Measurements from ENCODE around the gene KLHL7. TPM values are rescaled to one million over a fixed set of nuclear protein-coding genes. Genes with fewer than 3 reads are reported as not detected.

KLHL7 gene
- total RNA-seq, 1 donor from 2014 or later = 44.0 TPM

DNA sequence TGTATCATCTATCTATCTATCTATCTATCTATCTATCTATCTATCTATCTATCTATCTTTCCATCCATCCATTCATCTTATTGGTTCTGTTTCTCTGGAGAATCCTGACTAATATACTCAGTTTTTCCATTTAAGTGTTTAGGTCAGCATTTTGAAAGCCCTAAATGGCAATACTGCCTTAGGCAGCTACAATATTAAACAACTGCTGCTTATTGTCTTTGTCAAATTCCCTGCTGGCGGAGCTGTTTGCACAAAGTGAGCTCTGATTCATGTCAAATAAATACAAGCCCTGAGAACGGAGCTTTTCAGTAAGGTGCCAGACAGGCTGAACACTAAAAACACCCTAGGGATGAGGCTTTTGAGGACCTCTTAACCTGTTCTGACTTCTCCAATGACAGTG, 7.1 kb upstream of the KLHL7 start:
- H3K4me1 Mint-ChIP-seq = no peaks in the 10 kb centered on the region
- H3K27me3 Mint-ChIP-seq (ENCODE audit: low read depth) = peaks cover 2% of the 10 kb centered on the region
- H3K9me3 Mint-ChIP-seq = peaks cover 26% of the 10 kb centered on the region
- H3K27ac Mint-ChIP-seq = no peak overlapping the region
- peaks cover 13% of the 10 kb centered on the region for H3K36me3 Mint-ChIP-seq
- DNase-seq (ENCODE audit: low spot score in 2 of 2, unreplicated experiment in 2 of 2) = no peak
- TF ChIP-seq CTCF (IDR thresholded peaks at IDR 0.05; ENCODE audit: unreplicated experiment) = no peak
- H3K4me3 Mint-ChIP-seq = no peak overlapping the region

DNA sequence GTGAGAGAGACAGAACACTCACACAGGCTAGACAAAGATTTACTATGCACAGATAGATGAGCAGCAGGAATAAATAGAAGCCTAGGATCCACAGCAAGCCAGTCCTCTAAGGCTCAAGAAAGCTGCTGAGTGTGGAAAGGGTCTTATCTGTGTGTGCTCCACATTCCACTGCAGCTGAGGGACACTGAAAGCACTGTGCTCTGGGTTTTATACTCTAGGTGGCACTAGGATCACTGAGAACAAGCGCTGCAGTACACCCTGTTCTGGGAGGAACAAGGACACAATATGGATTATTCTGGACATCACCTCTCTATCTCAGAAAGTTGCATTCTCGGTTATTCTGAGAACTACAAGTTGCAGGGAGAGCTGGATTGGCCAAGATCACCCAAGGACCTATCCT, 4.9 kb upstream of the KLHL7 start:
- H3K9me3 Mint-ChIP-seq = peaks cover 22% of the 10 kb centered on the region
- H3K27ac Mint-ChIP-seq = no peak overlapping the region
- H3K4me3 Mint-ChIP-seq = no peak overlapping the region
- TF ChIP-seq CTCF (IDR thresholded peaks at IDR 0.05; ENCODE audit: unreplicated experiment) = no peak
- no peaks in the 10 kb centered on the region for H3K27me3 Mint-ChIP-seq (ENCODE audit: low read depth)
- H3K4me1 Mint-ChIP-seq = peaks cover 2% of the 10 kb centered on the region
- DNase-seq (ENCODE audit: low spot score in 2 of 2, unreplicated experiment in 2 of 2) = no peak
- peaks cover 13% of the 10 kb centered on the region for H3K36me3 Mint-ChIP-seq

- Mint-ChIP-seq H3K36me3 (peaks cover 13% of the 10 kb centered on the region), H3K27me3 (ENCODE audit: low read depth) (no peaks in the 10 kb centered on the region), H3K9me3 (peaks cover 16% of the 10 kb centered on the region), H3K27ac (peak overlapping the region; percentile 100), H3K4me3 (peak overlapping the region; percentile 99), H3K4me1 (peaks cover 29% of the 10 kb centered on the region)
- DNase-seq (ENCODE audit: low spot score in 2 of 2, unreplicated experiment in 2 of 2) = no peak
- TF ChIP-seq CTCF (IDR thresholded peaks at IDR 0.05; ENCODE audit: unreplicated experiment) = no peak
Observed at GRCh38 chr7:23105086-23105643, 420 bp upstream of the KLHL7 start.

GRCh38 chr7:23106057-23106822, 655 bp downstream of the KLHL7 start:
- TF ChIP-seq CTCF (IDR thresholded peaks at IDR 0.05; ENCODE audit: unreplicated experiment) = no peak
- peak in 1 of 2 experiments; percentile 56 for DNase-seq (ENCODE audit: low spot score in 2 of 2, unreplicated experiment in 2 of 2)
- Mint-ChIP-seq H3K4me1 (peaks cover 29% of the 10 kb centered on the region), H3K9me3 (peaks cover 16% of the 10 kb centered on the region), H3K36me3 (peaks cover 13% of the 10 kb centered on the region), H3K4me3 (peak overlapping the region; percentile 99), H3K27ac (peak overlapping the region; percentile 100), H3K27me3 (ENCODE audit: low read depth) (no peaks in the 10 kb centered on the region)

DNA sequence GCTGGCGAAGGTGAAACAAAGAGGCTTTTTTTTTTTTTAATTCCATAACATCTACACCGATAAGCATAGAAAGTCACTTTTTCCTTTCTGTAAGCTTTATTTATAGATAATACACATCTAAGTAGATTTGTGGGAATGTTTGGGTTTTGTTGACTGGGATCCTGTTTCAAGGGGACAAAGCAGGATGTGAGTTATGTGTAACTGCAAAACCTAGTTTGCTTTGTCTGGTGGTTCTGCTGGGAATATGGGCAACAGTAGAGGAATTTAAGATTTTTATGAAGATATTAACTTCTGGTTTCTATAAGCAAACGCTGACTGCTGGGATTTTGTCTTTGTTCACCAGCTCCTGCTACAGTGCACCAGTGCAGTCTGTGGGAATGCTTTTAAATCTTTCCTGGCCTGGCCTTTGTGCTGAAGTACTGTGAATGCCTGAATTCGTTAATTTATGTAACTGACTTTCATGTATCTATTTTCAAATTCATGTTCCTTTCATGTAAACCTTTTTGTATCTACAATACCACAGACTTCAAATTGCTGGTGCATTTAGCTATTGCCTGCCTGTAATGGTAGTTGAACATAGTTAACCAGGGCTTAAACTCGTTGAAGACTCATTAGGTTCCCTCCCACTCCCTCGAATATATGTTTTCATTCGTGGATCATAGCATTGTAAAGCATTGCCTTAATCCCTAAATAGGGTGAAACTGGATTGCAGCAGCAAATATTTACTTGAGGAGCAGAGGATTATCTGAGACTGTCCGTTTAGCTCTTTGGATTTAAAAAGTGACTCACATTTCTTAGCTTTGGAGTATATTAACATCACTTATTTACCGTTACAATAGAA, 1.5 kb downstream of the KLHL7 start:
- H3K27ac Mint-ChIP-seq = peak overlapping the region; percentile 100
- H3K36me3 Mint-ChIP-seq = peaks cover 13% of the 10 kb centered on the region
- no peak for TF ChIP-seq CTCF (IDR thresholded peaks at IDR 0.05; ENCODE audit: unreplicated experiment)
- no peak for DNase-seq (ENCODE audit: low spot score in 2 of 2, unreplicated experiment in 2 of 2)
- peak overlapping the region; percentile 99 for H3K4me3 Mint-ChIP-seq
- H3K4me1 Mint-ChIP-seq = peaks cover 29% of the 10 kb centered on the region
- peaks cover 9% of the 10 kb centered on the region for H3K9me3 Mint-ChIP-seq
- H3K27me3 Mint-ChIP-seq (ENCODE audit: low read depth) = no peaks in the 10 kb centered on the region

Data from mesothelial cell of epicardium (in vitro differentiated cells).